HG02759 (cell line): ENCODE data around the gene ZC3H18.

ENCODE experiments used
- ATAC-seq: cut with Tn5 transposase; IDR thresholded peaks from one replicate; pipeline ENCODE4 v1.9.1; 2021; ENCODE audit warnings: mild to moderate bottlenecking, moderate library complexity; ENCODE audit not compliant: unreplicated experiment

ZC3H18 gene

DNA sequence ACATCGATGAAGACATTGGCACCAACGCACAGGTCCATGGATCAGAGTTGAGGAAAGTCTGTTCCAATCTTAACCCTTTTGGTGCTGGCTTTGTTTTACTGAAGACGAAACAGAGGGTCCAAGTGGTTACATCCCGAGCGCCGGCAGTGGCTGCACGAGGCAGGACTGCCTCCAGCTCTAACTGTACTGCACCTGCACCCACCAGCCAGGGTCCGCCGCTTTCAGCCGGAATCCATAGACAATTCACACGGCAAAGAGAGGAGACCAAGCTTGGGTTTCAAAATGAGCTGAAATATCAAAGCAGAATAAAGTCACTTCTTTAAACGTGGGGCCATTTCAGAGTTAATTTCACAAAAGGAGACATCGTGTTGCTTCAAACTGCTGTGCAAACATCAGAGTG lies 21.2 kb upstream of the ZC3H18 start:
- no peak for ATAC-seq

GRCh38 chr16:88549671-88550245 lies 20.4 kb upstream of the ZC3H18 start:
- no peak for ATAC-seq

DNA sequence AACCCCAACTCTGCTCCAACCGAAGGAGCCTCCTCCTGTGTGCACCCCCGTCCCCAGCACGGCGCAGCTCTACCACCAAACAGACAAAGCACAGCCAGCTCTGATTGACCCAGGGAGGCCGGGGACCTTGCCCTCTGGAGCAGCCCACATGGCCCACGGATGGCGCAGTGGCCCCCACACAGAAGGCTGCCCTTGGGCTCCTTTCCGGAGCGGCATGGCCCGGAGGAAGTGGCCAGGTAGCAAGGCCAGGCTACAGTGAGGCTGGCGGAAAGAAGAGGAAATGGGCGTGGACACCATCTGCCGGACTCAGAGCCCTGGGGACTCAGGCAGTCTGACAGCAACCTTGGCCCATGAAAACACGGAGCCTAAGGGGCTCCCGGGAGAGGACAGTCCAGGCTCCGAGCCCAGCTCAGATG lies 19.9 kb upstream of the ZC3H18 start:
- ATAC-seq = no peak

- no peak for ATAC-seq
These were observed 18.0 kb upstream of the ZC3H18 start for GRCh38 chr16:88552166-88552565.

GRCh38 chr16:88552815-88553214 lies 17.4 kb upstream of the ZC3H18 start:
- peak; percentile 53 for ATAC-seq

DNA sequence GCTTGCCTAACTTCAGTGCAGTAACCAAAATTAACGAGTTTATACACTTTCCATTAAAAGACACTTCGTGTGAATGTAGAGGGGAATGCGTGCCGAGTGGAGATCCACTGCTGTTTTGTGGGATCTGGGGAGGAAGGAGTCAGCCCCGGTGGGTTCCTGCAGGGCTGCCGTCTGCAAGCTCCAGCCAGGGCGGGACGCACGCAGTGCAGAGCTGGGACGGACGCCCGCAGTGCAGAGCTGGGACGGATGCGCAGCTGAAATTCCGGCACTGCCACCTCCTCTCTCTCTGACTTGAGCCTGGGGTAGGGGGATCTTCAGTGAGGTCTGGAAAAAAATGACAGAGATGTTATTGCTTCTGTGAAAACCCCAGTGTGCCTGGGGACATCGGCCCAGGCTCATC lies 16.5 kb upstream of the ZC3H18 start:
- ATAC-seq = no peak

- no peak for ATAC-seq
These were observed 15.4 kb upstream of the ZC3H18 start for GRCh38 chr16:88554711-88555264.

DNA sequence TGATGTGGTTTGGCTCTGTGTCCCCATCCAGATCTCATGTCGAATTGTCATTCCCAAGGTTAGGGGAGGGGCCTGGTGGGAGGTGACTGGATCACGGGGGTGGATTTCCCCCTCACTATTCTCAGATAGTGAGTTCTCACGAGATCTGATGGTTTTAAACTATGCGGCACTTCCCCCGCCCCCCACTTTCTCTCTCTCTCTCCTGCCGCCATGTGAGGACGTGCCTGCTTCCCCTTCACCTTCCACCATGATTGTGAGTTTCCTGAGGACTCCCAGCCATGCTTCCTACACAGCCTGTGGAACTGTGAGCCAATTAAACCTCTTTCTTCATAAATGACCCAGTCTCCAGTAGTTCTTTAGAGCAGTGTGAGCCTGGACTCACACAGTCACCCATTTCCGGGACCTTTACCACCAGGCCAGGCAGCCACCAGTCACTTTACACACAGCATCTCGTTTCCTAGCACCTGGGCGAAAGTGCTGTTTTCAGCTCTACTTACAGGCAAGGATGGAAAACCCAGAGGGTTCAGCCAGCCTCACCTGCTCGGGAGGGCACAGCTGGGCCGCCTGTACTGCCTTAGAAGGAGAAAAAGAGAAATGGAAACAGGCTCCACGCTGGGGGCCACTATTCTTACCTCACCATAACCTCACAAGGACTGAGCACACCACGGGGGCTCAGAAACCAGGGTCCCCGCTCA lies 13.8 kb upstream of the ZC3H18 start:
- no peak for ATAC-seq

GRCh38 chr16:88558457-88559442 lies 11.5 kb upstream of the ZC3H18 start:
- ATAC-seq = no peak

GRCh38 chr16:88560714-88561484 lies 9.3 kb upstream of the ZC3H18 start:
- ATAC-seq = no peak

- ATAC-seq = no peak
These were observed 8.5 kb upstream of the ZC3H18 start for GRCh38 chr16:88561485-88562359.

GRCh38 chr16:88566158-88566557 lies 4.0 kb upstream of the ZC3H18 start:
- no peak for ATAC-seq

GRCh38 chr16:88568710-88569613 lies 1.2 kb upstream of the ZC3H18 start:
- ATAC-seq = no peak

DNA sequence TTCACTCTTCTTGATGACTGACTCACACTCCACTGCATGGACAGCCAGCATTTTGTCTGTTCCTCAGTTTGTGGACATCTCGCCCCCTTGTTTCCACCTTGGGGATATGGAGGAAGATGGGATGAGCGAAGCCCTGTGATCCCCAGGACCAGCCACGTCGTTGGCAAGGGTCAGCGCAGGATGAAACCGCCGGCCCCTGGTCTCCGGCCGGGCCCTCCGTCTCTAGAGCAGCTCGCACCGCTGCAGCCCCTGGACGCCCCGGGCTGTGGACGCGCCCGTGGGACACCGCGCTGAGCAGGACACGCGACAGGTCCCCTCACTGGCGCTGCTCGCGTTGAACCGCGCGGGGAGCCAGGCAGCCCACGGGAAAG lies 604 bp upstream of the ZC3H18 start:
- peak; percentile 28 for ATAC-seq

DNA sequence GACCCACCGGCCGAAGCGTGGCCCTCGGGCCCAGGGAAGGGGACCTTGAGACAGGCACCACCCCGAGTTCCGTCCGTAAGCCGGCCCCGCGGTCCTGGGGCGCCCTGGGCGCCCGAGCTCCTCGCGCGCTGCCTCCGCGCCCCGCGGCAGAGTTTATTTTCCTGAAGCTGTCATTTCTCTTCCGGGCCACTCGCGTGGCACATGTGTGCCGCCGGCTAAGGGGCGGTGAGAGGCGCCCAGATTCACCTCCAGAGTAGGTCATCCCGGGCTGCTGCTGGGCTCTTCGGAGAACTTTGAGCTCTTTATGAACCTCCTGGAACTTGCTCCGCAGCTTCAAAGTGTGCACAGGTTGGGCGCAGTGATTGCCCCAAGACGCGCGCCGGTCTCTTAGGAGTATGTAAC lies 489 bp downstream of the ZC3H18 start:
- ATAC-seq = peak; percentile 26

DNA sequence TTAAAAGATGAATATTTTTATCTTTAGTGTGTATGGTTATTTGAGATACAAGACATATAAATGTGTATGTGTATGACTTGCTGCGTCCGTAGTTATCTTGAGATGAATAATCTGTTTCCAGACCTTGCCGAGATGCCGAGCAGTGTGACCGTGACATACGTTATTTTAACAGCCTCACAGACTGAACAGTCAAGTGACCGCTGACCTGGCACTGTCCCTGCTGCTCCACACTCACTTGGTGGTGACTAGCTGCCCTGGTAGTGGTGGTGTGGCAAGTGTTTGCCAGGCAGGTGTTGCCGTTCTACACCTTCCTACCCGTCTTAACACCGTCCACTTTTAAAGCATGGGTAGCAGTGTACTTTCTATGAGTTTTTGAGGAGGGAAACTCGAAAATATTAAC lies 5.0 kb downstream of the ZC3H18 start:
- ATAC-seq = no peak

- ATAC-seq = no peak
These were observed 6.1 kb downstream of the ZC3H18 start for GRCh38 chr16:88576307-88576706.

GRCh38 chr16:88577166-88577565 lies 7.0 kb downstream of the ZC3H18 start:
- no peak for ATAC-seq
